HepG2 (cell line): ENCODE measurements around the gene MMP19. TPM values are rescaled to one million over a fixed set of nuclear protein-coding genes. Genes with fewer than 3 reads are reported as not detected.

Source experiments
- ASH2L ChIP-seq: fragments of 300-600, 200-600 bp; sonication (generic); IDR thresholded peaks from 2 replicates; pipeline ENCODE4 v1.7.0; 2017; ENCODE audit warnings: low read depth, mild to moderate bottlenecking, moderate library complexity, mixed read lengths, low read length; ENCODE audit not compliant: insufficient read length
- FOXA3 ChIP-seq: IDR thresholded peaks from 2 replicates; pipeline ENCODE4 v1.6.1; 2016; ENCODE audit warnings: missing genetic modification reagents, missing compliant biosample characterization
- MATR3 ChIP-seq: sonication (generic); formaldehyde crosslinking; IDR thresholded peaks from 2 replicates; pipeline ENCODE4 v1.4.0; 2020; ENCODE audit warnings: missing genetic modification reagents
- MAZ ChIP-seq, 2 experiments: sonication (generic) in 1 of 2; formaldehyde crosslinking in 1 of 2; IDR thresholded peaks; 2 replicates each; pipeline versions ENCODE4 v1.5.0 to v1.6.1; 2012 to 2020; ENCODE audit warnings: low read depth in 2 of 2, mild to moderate bottlenecking in 2 of 2, borderline replicate concordance in 1 of 2, improper control_type of control experiment in 1 of 2, low read length in 1 of 2, missing genetic modification reagents in 1 of 2, moderate library complexity in 1 of 2
- MYC ChIP-seq: sonication (generic); formaldehyde crosslinking; IDR thresholded peaks from 2 replicates; pipeline ENCODE4 v1.9.0; 2021; ENCODE audit warnings: missing genetic modification reagents, borderline replicate concordance
- NCOA5 ChIP-seq: sonication (generic); formaldehyde crosslinking; IDR thresholded peaks from 2 replicates; pipeline ENCODE4 v1.4.0; 2020; ENCODE audit warnings: missing genetic modification reagents
- NFIB ChIP-seq: sonication (generic); formaldehyde crosslinking; IDR thresholded peaks from 2 replicates; pipeline ENCODE4 v1.9.0; 2021; ENCODE audit warnings: missing genetic modification reagents, mild to moderate bottlenecking, borderline replicate concordance
- PHF5A ChIP-seq: IDR thresholded peaks from one replicate; pipeline ENCODE4 v1.6.1; 2018; ENCODE audit warnings: low read depth, missing genetic modification reagents; ENCODE audit not compliant: unreplicated experiment
- SMAD9 ChIP-seq: sonication (generic); formaldehyde crosslinking; IDR thresholded peaks from 2 replicates; pipeline ENCODE4 v1.5.1; 2020; ENCODE audit warnings: mild to moderate bottlenecking, missing genetic modification reagents
- SRSF9 ChIP-seq: fragments of 200-400 bp; formaldehyde crosslinking; IDR thresholded peaks from 2 replicates; pipeline ENCODE4 v1.6.1; 2018; ENCODE audit warnings: borderline replicate concordance, mild to moderate bottlenecking, low read depth, low read length; ENCODE audit not compliant: insufficient read depth, poor library complexity, severe bottlenecking
- TBX3 ChIP-seq: fragments of 450-650 bp; IDR thresholded peaks from 2 replicates; pipeline ENCODE4 v1.6.1; 2017; ENCODE audit warnings: antibody characterized with exemption, mild to moderate bottlenecking, inconsistent platforms, borderline replicate concordance
- ZNF17 ChIP-seq: sonication (generic); formaldehyde crosslinking; IDR thresholded peaks from 2 replicates; pipeline ENCODE4 v1.5.0; 2020; ENCODE audit warnings: mild to moderate bottlenecking, missing genetic modification reagents
- ZNF296 ChIP-seq: sonication (generic); formaldehyde crosslinking; conservative IDR thresholded peaks from 2 replicates; pipeline ENCODE4 v1.5.0; 2020; ENCODE audit warnings: mild to moderate bottlenecking, missing genetic modification reagents
- ZNF468 ChIP-seq: sonication (generic); formaldehyde crosslinking; IDR thresholded peaks from 2 replicates; pipeline ENCODE4 v1.8.0; 2022; ENCODE audit warnings: mild to moderate bottlenecking, moderate library complexity, missing genetic modification reagents
- ZNF510 ChIP-seq: sonication (generic); formaldehyde crosslinking; IDR thresholded peaks from 2 replicates; pipeline ENCODE4 v1.4.0; 2020; ENCODE audit warnings: low read depth, mild to moderate bottlenecking, missing genetic modification reagents
- ZNF629 ChIP-seq: sonication (generic); formaldehyde crosslinking; conservative IDR thresholded peaks from 2 replicates; pipeline ENCODE4 v1.5.0; 2020; ENCODE audit warnings: missing genetic modification reagents
- polyA plus RNA-seq, 8 experiments: library from polyadenylated mRNA; depleted of rRNA in 3 of 8; stranded (reverse) in 7 of 8; unstranded in 1 of 8; fragments of >200 nt; fragmentation: Illumina TruSeq in 4 of 8; extraction: Trizol in 4 of 8; gene quantifications; 2 replicates each; pipeline versions ENCODE4 v1.2.1 to v1.2.3, GENCODE V29; 2011 to 2016; ENCODE audit warnings: low read depth in 4 of 8, missing spikeins in 1 of 8, mixed read lengths in 1 of 8; ENCODE audit not compliant: insufficient read depth in 1 of 8
- total RNA-seq, 5 experiments: library from RNA; depleted of rRNA; stranded (reverse); fragments of >200 nt; fragmentation: Illumina TruSeq; extraction: Trizol; gene quantifications; 2 replicates each; pipeline ENCODE4 v1.2.3, GENCODE V29; 2016; ENCODE audit warnings: low read depth in 1 of 5
- TF ChIP-seq, protein P1 (sequence below): sonication (generic); formaldehyde crosslinking; IDR thresholded peaks from 2 replicates; pipeline ENCODE4 v1.5.0; 2020; ENCODE audit warnings: mild to moderate bottlenecking, missing genetic modification reagents
- TF ChIP-seq, protein P2 (sequence below): sonication (generic); formaldehyde crosslinking; IDR thresholded peaks from 2 replicates; pipeline ENCODE4 v1.4.0; 2020; ENCODE audit warnings: missing genetic modification reagents
- TF ChIP-seq, protein P3 (sequence below): fragments of 450-650 bp; IDR thresholded peaks from 2 replicates; pipeline ENCODE4 v1.6.1; 2017; ENCODE audit warnings: mild to moderate bottlenecking
- TF ChIP-seq, protein P4 (sequence below): sonication (generic); formaldehyde crosslinking; IDR thresholded peaks from 2 replicates; pipeline ENCODE4 v1.8.1; 2023; ENCODE audit warnings: mild to moderate bottlenecking, missing genetic modification reagents

MMP19 gene
- total and polyA plus RNA-seq, 2 of the 13 experiments (the other 11 are each of a cell fraction or from before 2014, with no cell fraction given) = 0.07 to 0.08 TPM

DNA sequence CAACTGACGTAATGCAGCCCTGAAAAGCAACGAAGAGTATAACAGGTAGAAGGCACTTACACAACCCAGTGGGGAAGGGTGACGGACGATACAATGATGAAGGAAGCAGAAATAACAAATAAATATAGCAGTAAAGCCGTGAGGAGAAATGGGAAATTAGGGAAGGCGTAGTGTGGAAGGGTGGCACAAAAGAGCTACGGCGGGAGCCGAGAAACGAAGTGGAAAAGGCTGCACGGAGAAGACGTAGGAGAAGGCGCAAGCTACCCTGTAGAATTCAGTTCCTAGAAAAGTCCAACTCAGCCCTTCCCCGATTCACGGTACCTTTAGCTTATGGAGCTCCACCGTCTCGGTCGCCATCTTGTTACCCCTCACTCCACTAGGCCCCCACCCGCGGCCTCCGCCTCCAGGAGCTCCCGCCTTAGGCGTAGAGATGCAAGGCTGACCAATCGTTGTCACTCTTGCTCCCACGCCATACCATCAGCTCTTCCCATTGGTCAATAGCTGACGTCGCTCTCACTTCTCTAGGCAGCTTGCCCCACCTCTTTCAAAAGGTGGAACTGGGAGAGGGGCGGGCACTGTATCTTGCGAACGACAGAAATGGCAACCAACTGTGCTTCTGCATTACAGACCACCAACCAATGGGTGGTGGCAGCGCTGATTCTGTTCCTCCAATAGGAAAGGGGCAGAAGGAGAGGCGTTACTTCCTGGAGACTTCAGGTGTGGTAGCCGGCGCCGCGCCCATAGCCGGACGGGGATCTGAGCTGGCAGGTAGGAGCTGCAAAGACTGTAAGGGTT, 25.2 kb downstream of the MMP19 start, which contains the start of the genes ORMDL2 and SARNP (continued):
- TF ChIP-seq, protein P1, sequence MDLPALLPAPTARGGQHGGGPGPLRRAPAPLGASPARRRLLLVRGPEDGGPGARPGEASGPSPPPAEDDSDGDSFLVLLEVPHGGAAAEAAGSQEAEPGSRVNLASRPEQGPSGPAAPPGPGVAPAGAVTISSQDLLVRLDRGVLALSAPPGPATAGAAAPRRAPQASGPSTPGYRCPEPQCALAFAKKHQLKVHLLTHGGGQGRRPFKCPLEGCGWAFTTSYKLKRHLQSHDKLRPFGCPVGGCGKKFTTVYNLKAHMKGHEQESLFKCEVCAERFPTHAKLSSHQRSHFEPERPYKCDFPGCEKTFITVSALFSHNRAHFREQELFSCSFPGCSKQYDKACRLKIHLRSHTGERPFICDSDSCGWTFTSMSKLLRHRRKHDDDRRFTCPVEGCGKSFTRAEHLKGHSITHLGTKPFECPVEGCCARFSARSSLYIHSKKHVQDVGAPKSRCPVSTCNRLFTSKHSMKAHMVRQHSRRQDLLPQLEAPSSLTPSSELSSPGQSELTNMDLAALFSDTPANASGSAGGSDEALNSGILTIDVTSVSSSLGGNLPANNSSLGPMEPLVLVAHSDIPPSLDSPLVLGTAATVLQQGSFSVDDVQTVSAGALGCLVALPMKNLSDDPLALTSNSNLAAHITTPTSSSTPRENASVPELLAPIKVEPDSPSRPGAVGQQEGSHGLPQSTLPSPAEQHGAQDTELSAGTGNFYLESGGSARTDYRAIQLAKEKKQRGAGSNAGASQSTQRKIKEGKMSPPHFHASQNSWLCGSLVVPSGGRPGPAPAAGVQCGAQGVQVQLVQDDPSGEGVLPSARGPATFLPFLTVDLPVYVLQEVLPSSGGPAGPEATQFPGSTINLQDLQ (CRISPR knock-in tag) = no peak; the same call in 1 of the 2 replicates
- TF ChIP-seq ZNF629 (no peak), ZNF17 (no peak), TBX3 (peak; percentile 60; the same call in 1 of the 2 replicates), NFIB (CRISPR knock-in tag) (no peak), NCOA5 (CRISPR knock-in tag) (no peak), FOXA3 (CRISPR knock-in tag) (no peak), SMAD9 (CRISPR knock-in tag) (no peak), ZNF296 (no peak), SRSF9 (no peak), ASH2L (peak; percentile 74), MATR3 (CRISPR knock-in tag) (no peak), ZNF468 (CRISPR knock-in tag) (no peak), MAZ (IDR thresholded peaks at IDR 0.05; ENCODE audit: borderline replicate concordance, low read depth, low read length) (peak; percentile 99), MAZ (CRISPR knock-in tag; IDR thresholded peaks at IDR 0.05; ENCODE audit: low read depth) (peak; percentile 76; the same call in 1 of the 2 replicates), PHF5A (CRISPR knock-in tag) (peak; percentile 53), ZNF510 (CRISPR knock-in tag) (no peak), MYC (CRISPR knock-in tag) (peak; percentile 22; the same call in 1 of the 2 replicates)
- TF ChIP-seq, protein P2, sequence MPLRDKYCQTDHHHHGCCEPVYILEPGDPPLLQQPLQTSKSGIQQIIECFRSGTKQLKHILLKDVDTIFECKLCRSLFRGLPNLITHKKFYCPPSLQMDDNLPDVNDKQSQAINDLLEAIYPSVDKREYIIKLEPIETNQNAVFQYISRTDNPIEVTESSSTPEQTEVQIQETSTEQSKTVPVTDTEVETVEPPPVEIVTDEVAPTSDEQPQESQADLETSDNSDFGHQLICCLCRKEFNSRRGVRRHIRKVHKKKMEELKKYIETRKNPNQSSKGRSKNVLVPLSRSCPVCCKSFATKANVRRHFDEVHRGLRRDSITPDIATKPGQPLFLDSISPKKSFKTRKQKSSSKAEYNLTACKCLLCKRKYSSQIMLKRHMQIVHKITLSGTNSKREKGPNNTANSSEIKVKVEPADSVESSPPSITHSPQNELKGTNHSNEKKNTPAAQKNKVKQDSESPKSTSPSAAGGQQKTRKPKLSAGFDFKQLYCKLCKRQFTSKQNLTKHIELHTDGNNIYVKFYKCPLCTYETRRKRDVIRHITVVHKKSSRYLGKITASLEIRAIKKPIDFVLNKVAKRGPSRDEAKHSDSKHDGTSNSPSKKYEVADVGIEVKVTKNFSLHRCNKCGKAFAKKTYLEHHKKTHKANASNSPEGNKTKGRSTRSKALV (CRISPR knock-in tag) = no peak
- TF ChIP-seq, protein P3, sequence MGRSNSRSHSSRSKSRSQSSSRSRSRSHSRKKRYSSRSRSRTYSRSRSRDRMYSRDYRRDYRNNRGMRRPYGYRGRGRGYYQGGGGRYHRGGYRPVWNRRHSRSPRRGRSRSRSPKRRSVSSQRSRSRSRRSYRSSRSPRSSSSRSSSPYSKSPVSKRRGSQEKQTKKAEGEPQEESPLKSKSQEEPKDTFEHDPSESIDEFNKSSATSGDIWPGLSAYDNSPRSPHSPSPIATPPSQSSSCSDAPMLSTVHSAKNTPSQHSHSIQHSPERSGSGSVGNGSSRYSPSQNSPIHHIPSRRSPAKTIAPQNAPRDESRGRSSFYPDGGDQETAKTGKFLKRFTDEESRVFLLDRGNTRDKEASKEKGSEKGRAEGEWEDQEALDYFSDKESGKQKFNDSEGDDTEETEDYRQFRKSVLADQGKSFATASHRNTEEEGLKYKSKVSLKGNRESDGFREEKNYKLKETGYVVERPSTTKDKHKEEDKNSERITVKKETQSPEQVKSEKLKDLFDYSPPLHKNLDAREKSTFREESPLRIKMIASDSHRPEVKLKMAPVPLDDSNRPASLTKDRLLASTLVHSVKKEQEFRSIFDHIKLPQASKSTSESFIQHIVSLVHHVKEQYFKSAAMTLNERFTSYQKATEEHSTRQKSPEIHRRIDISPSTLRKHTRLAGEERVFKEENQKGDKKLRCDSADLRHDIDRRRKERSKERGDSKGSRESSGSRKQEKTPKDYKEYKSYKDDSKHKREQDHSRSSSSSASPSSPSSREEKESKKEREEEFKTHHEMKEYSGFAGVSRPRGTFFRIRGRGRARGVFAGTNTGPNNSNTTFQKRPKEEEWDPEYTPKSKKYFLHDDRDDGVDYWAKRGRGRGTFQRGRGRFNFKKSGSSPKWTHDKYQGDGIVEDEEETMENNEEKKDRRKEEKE = no peak
- TF ChIP-seq, protein P4, sequence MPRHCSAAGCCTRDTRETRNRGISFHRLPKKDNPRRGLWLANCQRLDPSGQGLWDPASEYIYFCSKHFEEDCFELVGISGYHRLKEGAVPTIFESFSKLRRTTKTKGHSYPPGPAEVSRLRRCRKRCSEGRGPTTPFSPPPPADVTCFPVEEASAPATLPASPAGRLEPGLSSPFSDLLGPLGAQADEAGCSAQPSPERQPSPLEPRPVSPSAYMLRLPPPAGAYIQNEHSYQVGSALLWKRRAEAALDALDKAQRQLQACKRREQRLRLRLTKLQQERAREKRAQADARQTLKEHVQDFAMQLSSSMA (CRISPR knock-in tag) = no peak
